Stimulated activated CD8-positive, alpha-beta memory T cell treated with anti-CD3 and anti-CD28 coated beads, Interleukin-12 subunit alpha, Interleukin-12 subunit beta, amount 100 ng/mL, for 24 hours (primary cell): Measurements from ENCODE around the gene LAMB2.

ENCODE experiments used
- DNase-seq: peaks from one replicate; pipeline ENCODE4 v3.0.0-alpha.2; 2020; ENCODE audit errors: extremely low read depth

Gene LAMB2

GRCh38 chr3:49076116-49076515, 56.7 kb downstream of the LAMB2 start:
- no peak for DNase-seq
